SKM-1 (cell line): Measurements from ENCODE around the gene ELOVL5.
"Not testable (repeated sequence)": the region's sequence is repeated elsewhere in the genome, so short reads cannot be mapped to it uniquely, and the experiment has no call there.

Experiments
- DNase-seq: peaks from one replicate; lab custom pipeline; 2025; ENCODE audit not compliant: unreplicated experiment; lab: John Stamatoyannopoulos, UW

Gene ELOVL5

GRCh38 chr6:53306217-53306616 lies 42.5 kb downstream of the ELOVL5 start:
- DNase-seq: not testable (repeated sequence)

- not testable (repeated sequence) for DNase-seq
Observed at GRCh38 chr6:53305506-53306005, 43.2 kb downstream of the ELOVL5 start.

GRCh38 chr6:53304953-53305352 lies 43.8 kb downstream of the ELOVL5 start:
- not testable (repeated sequence) for DNase-seq

- no peak for DNase-seq
Observed at GRCh38 chr6:53302678-53303360, 45.9 kb downstream of the ELOVL5 start.

GRCh38 chr6:53301801-53302537 lies 46.8 kb downstream of the ELOVL5 start:
- no peak for DNase-seq

GRCh38 chr6:53300656-53301551 lies 47.8 kb downstream of the ELOVL5 start:
- no peak for DNase-seq

- no peak for DNase-seq
Observed at GRCh38 chr6:53299331-53300005, 49.3 kb downstream of the ELOVL5 start.

GRCh38 chr6:53297004-53297403 lies 51.7 kb downstream of the ELOVL5 start:
- DNase-seq: no peak

GRCh38 chr6:53295176-53295575 lies 53.6 kb downstream of the ELOVL5 start:
- DNase-seq: no peak

- no peak for DNase-seq
Observed at GRCh38 chr6:53294611-53295010, 54.1 kb downstream of the ELOVL5 start.

GRCh38 chr6:53294095-53294494 lies 54.7 kb downstream of the ELOVL5 start:
- no peak for DNase-seq

- DNase-seq: no peak
Observed at GRCh38 chr6:53293691-53294090, 55.1 kb downstream of the ELOVL5 start.

GRCh38 chr6:53290537-53291510 lies 57.9 kb downstream of the ELOVL5 start:
- no peak for DNase-seq

GRCh38 chr6:53287336-53288225 lies 61.2 kb downstream of the ELOVL5 start:
- no peak for DNase-seq

GRCh38 chr6:53284901-53285300 lies 63.8 kb downstream of the ELOVL5 start:
- DNase-seq: no peak

- no peak for DNase-seq
Observed at GRCh38 chr6:53282741-53283140, 66.0 kb downstream of the ELOVL5 start.

GRCh38 chr6:53282234-53282633 lies 66.5 kb downstream of the ELOVL5 start:
- DNase-seq: no peak

GRCh38 chr6:53281518-53282215 lies 67.1 kb downstream of the ELOVL5 start:
- no peak for DNase-seq
